Measurements from ENCODE around the gene ZNF195. TPM values are rescaled to one million over a fixed set of nuclear protein-coding genes. Genes with fewer than 3 reads are reported as not detected.
A peak's percentile ranks its signal among the peaks of the same experiment; 100 is the strongest.
"Not testable (repeated sequence)": the region's sequence is repeated elsewhere in the genome, so short reads cannot be mapped to it uniquely, and the experiment has no call there.

Gene ZNF195
- 10 to 100 TPM; 13.7 to 18.4 TPM for total RNA-seq
- 1 to 10 TPM; 6.0 to 9.2 TPM for polyA plus RNA-seq
- long read RNA-seq, donor 1, transcript ZNF195-204 (4 exons, 2,970 nt): major isoform, 23 of 44 reads
- long read RNA-seq, donor 1, transcript ZNF195-201 (5 exons, 2,021 nt): minor isoform, 6 of 44 reads
- long read RNA-seq, donor 1, partial matches to known transcripts: 3 of 44 reads
- long read RNA-seq, donor 1, other reads (novel, unspliced or antisense): 9 of 44 reads
- long read RNA-seq, donor 2, transcript ZNF195-204 (4 exons, 2,970 nt): major isoform, 6 of 12 reads
- long read RNA-seq, donor 2, partial matches to known transcripts: 1 of 12 reads
- long read RNA-seq, donor 2, other reads (novel, unspliced or antisense): 3 of 12 reads

DNA sequence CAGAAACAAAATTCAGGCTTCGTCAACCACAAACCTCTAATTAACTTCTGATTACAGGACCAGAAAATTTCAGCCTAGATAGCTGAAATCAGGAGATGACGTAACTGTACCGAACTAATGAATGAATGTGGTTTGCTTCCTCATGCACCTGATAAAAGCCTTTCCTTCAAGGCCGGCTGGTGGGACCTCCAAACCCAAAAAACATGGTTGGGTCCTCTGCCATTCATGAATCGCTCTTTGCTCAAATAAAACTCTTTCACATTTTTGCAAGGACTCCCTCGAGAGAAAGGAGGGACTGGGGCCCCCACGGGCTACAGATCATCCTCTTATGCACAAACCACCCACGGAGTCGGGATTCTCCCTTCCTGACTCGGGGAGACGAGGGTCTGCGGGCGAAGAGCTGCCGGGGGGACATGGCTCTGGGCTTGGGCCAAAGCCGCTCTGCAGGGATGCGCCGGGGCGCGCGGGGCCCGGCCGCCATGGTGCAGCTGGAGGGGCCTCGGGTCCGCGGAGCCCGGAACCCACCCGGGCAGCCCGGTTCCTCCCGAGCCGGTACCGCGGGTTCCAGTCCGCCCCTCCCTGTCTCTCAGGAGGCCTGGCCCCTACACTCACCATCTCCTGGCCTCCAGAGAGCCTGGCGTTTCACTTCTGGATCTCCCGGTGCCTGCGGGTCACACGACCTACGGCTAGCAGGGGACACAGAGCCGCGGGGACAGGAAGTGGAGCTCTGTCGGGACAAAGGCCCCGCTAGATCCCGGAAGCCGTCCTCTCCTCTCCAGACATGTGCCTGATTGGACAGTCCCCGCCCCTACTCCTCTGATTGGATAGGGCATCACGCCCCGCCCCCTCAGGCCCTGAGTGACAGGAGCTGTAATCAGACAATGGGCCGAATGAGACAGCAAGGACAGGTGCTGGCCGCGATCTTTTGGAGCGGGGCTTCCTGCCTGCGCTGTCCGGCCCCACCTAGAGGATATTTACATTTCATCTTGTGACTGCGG, at the start of gene ZNF195:
ZNF195 (minus strand) TSS at position 721 of the 998 bp plus-strand sequence; CDS start at position 615, 106 bp downstream.
- no peaks in the 10 kb centered on the region for H3K9me3 ChIP-seq (ENCODE audit: control insufficient read depth, low read length)
- peak within 1 kb of the TSS in 1 of 2 donors; percentile 18 for H3K27ac ChIP-seq (ENCODE audit: low read depth in 1 of 2, low read length in 2 of 2)
- H3K4me3 ChIP-seq (ENCODE audit: low read length in 2 of 2): peak within 1 kb of the TSS; percentile 61 to 62
- no peaks in the 10 kb centered on the region for H3K27me3 ChIP-seq (ENCODE audit: control insufficient read depth in 1 of 2, insufficient read depth in 2 of 2, low read length in 1 of 2)
- no peaks in the 10 kb centered on the region for H3K36me3 ChIP-seq (ENCODE audit: control insufficient read depth in 1 of 2, insufficient read depth in 2 of 2, low read length in 1 of 2)
- peak; percentile 98 for DNase-seq
- peak; percentile 99 for ATAC-seq (ENCODE audit: low FRiP score)
- WGBS, 2 donors: 1% methylated on average over 49 to 54 of the region's 54 CpGs
- intact Hi-C loops (cut with DNase I): loop anchor here in 1 of 2 donors (5.0 kb wide), 1 partner anchor 44 kb away; no protein-coding TSS in a partner anchor
- peaks cover 0 to 4% of the 10 kb centered on the region in 2 donors for H3K4me1 ChIP-seq (ENCODE audit: control insufficient read depth in 1 of 2, insufficient read depth in 2 of 2, low read length in 2 of 2)

DNA sequence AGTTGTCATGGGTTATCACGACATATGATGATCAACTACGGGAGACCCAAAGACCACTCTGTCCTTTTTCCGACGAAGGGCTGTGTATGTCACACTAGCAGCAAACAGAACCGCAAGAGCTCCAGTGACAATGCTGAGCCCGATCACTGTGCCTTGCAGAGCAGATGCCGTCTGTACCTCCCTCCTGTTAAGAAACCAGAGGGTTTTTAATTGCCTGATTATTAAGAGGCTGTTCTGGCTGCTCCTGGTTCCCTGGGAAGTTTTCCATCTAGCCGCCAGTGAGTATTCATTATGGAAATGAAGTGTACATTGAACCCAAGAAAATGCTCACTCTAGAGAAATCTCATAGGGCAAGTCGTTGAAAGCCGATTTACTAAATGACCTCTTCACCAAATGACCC, 49.1 kb upstream of the ZNF195 start:
- H3K27me3 ChIP-seq (ENCODE audit: control insufficient read depth in 1 of 2, insufficient read depth in 2 of 2, low read length in 1 of 2); H3K27ac ChIP-seq (ENCODE audit: low read depth in 1 of 2, low read length in 2 of 2); DNase-seq; H3K4me1 ChIP-seq (ENCODE audit: control insufficient read depth in 1 of 2, insufficient read depth in 2 of 2, low read length in 2 of 2); H3K4me3 ChIP-seq (ENCODE audit: low read length in 2 of 2); ATAC-seq (ENCODE audit: low FRiP score); H3K9me3 ChIP-seq (ENCODE audit: control insufficient read depth, low read length); H3K36me3 ChIP-seq (ENCODE audit: control insufficient read depth in 1 of 2, insufficient read depth in 2 of 2, low read length in 1 of 2); intact Hi-C loops (cut with DNase I): not testable (repeated sequence)
- WGBS, 2 donors: 82% methylated on average over 10 of the region's 10 CpGs

DNA sequence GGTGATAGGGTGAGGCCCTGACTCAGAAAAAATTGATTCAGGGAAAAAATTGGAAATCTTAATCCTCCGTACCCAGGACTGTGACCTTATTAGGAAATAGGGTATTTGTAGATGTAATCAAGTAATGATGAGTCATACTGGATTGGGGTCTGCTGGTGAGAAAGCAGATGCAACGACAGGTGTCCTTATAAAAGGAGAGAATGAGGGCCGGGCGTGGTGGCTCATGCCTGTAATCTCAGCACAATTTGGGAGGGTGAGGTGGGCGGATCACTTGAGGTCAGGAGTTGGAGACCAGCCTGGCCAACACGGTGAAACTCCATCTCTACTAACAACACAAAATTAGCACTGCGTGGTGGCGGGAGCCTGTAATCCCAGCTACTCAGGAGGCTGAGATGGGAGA, 47.6 kb upstream of the ZNF195 start:
- H3K9me3 ChIP-seq (ENCODE audit: control insufficient read depth, low read length); H3K4me3 ChIP-seq (ENCODE audit: low read length in 2 of 2); H3K27ac ChIP-seq (ENCODE audit: low read depth in 1 of 2, low read length in 2 of 2); DNase-seq; H3K36me3 ChIP-seq (ENCODE audit: control insufficient read depth in 1 of 2, insufficient read depth in 2 of 2, low read length in 1 of 2); H3K27me3 ChIP-seq (ENCODE audit: control insufficient read depth in 1 of 2, insufficient read depth in 2 of 2, low read length in 1 of 2); intact Hi-C loops (cut with DNase I); ATAC-seq (ENCODE audit: low FRiP score); H3K4me1 ChIP-seq (ENCODE audit: control insufficient read depth in 1 of 2, insufficient read depth in 2 of 2, low read length in 2 of 2): not testable (repeated sequence)
- 90 to 93% methylated on average over 8 of the region's 8 CpGs for WGBS, 2 donors

DNA sequence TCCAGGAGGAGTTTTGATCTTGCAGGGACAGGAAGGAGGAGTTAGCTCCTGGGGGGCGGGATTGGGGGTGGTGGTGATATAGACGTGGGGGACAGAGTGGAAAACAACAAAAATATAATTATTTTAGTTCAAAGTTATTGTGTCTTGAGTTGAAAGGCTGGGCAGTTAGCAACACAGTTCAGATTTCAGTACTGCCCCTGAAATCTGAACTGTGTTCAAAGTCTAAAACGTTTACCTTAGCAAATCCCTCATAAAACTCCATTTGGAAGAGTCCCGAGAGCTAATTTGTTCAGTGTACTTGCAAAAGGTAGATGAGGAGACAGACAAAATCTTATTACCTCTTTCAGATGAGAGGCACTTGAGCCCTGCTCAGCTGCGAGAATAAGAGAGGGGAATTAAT, 45.0 kb upstream of the ZNF195 start:
- ATAC-seq (ENCODE audit: low FRiP score); H3K27ac ChIP-seq (ENCODE audit: low read depth in 1 of 2, low read length in 2 of 2); H3K9me3 ChIP-seq (ENCODE audit: control insufficient read depth, low read length); DNase-seq; H3K36me3 ChIP-seq (ENCODE audit: control insufficient read depth in 1 of 2, insufficient read depth in 2 of 2, low read length in 1 of 2); H3K4me3 ChIP-seq (ENCODE audit: low read length in 2 of 2); H3K4me1 ChIP-seq (ENCODE audit: control insufficient read depth in 1 of 2, insufficient read depth in 2 of 2, low read length in 2 of 2); H3K27me3 ChIP-seq (ENCODE audit: control insufficient read depth in 1 of 2, insufficient read depth in 2 of 2, low read length in 1 of 2): not testable (repeated sequence)
- intact Hi-C loops (cut with DNase I): loop anchor here in 1 of 2 donors (5.0 kb wide), 1 partner anchor 47 kb away; the partner anchor contains the start of gene ZNF195
- 34 to 36% methylated on average over 5 of the region's 5 CpGs for WGBS, 2 donors

DNA sequence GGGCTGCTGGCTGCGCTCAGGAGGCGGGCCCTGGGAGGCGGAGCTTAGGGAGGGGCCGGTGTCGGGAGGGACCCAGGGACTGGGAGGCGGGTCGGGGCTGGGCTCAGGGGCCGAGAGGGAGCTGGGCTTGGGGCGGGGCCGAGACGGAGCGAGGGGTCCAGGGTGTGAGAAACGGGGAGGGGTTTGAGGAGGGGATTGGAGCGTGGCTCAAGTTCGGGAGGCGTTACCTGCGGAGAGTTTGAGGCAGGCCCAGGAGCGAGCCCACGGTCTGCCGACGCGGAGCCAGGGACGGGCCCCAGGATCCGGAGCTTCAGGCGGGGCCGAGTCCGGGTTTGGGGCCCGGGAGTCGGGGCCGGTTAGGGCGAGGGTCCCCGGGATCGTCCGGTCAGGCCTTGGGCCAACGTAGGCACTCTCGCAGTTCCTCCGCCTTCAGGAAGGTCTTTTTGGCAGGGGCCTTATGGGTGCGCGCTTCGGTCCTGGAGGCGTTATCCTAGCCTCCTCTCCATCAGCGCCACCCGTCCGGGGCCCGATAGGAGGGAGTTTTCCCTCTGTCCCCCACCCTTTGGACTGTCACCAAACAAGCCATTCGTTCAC, 44.3 kb upstream of the ZNF195 start:
- peak overlapping the region in 1 of 2 donors; percentile 51 for H3K4me3 ChIP-seq (ENCODE audit: low read length in 2 of 2)
- H3K4me1 ChIP-seq (ENCODE audit: control insufficient read depth in 1 of 2, insufficient read depth in 2 of 2, low read length in 2 of 2); DNase-seq; H3K36me3 ChIP-seq (ENCODE audit: control insufficient read depth in 1 of 2, insufficient read depth in 2 of 2, low read length in 1 of 2); H3K9me3 ChIP-seq (ENCODE audit: control insufficient read depth, low read length); H3K27me3 ChIP-seq (ENCODE audit: control insufficient read depth in 1 of 2, insufficient read depth in 2 of 2, low read length in 1 of 2); ATAC-seq (ENCODE audit: low FRiP score): not testable (repeated sequence)
- intact Hi-C loops (cut with DNase I): loop anchor here in 1 of 2 donors (5.0 kb wide), 1 partner anchor 46 kb away; the partner anchor contains the start of gene ZNF195
- peak overlapping the region in 1 of 2 donors; percentile 31 for H3K27ac ChIP-seq (ENCODE audit: low read depth in 1 of 2, low read length in 2 of 2)
- WGBS, 2 donors: 0 to 1% methylated on average over 32 to 46 of the region's 46 CpGs

DNA sequence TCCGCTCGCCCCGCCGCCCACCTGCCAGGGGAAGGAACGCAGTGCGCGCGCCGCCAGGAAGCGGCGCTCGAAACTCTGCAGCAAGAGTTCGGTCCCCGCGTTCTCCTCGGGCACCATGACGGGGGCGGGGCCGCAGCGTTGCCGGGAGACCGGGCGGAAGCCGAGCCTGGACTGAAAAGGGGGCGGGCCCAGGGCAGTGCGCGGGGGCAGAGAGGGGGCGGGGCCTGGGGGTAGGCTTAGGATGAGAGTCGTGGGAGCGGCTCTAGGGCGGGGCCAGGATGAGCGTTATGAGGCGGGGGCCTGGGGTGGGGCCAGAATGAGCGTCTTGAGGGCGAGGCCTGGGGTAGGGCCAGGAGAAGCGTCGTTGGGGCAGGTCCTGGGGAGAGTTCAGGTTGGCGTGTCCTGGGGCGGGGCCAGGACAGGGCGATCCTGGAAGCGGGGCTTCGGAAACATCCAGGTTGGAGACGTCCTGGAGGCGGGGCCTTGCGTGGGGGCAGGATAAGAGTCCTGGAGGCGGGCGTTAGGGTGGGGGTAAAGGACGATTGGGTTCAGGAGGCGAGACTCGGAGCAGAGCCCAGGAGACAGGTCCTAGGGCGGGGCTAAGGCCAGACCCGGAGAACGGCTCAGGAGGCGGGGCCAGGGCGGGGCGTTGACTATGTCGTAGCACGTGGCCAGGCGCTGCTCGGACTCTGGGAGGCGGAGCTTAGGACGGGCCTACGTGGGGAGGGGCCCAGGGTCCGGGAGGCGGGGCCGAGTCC, 43.6 kb upstream of the ZNF195 start:
- H3K36me3 ChIP-seq (ENCODE audit: control insufficient read depth in 1 of 2, insufficient read depth in 2 of 2, low read length in 1 of 2); H3K4me1 ChIP-seq (ENCODE audit: control insufficient read depth in 1 of 2, insufficient read depth in 2 of 2, low read length in 2 of 2); H3K9me3 ChIP-seq (ENCODE audit: control insufficient read depth, low read length); H3K27me3 ChIP-seq (ENCODE audit: control insufficient read depth in 1 of 2, insufficient read depth in 2 of 2, low read length in 1 of 2): not testable (repeated sequence)
- DNase-seq (peak; percentile 99 to 100), ATAC-seq (ENCODE audit: low FRiP score) (peak; percentile 100)
- WGBS, 2 donors: 1% methylated on average over 50 to 66 of the region's 66 CpGs
- Histone ChIP-seq H3K4me3 (ENCODE audit: low read length in 2 of 2) (peak overlapping the region in 1 of 2 donors; percentile 33), H3K27ac (ENCODE audit: low read depth in 1 of 2, low read length in 2 of 2) (peak overlapping the region in 1 of 2 donors; percentile 35)
- intact Hi-C loops (cut with DNase I): loop anchor here in 1 of 2 donors (5.0 kb wide), 1 partner anchor 45 kb away; the partner anchor contains the start of gene ZNF195

DNA sequence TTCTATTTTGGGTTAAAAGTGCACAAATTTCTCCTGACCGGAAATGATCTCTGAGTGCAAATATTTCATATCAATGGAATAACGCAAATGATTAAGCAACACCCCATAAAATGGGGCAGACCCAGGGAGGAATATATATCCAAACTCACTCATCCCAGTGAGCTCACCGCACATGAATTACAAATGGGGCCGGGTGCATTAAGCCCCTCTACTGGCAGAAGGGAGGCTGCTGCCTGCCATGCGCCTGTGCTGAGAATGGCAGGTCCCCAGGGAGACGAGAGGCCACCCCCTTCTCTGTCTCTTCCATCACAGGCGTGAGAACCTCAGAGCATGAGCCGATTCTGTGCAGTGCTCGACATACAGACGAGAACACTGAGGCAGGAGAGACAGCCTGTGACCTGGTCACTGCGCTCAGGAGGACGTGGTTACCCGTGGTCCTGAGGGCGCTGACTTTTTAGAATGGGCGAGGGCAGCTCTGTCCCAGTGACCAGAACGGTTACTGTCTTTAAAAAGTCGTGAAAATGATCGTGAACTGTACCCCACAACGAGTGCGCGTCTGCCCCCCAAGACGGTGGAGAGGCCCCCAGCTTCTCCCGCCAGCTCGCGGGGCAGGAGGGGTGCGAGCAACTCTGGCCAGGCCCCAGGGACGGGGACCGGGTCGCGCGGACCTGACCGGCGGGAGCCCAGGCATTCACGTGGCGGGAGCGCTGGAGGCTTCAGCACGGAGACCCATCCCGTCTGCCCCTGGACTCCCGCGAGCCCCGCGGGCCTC, 42.8 kb upstream of the ZNF195 start:
- intact Hi-C loops (cut with DNase I): loop anchor here in 1 of 2 donors (5.0 kb wide), 1 partner anchor 44 kb away; the partner anchor contains the start of gene ZNF195
- H3K36me3 ChIP-seq (ENCODE audit: control insufficient read depth in 1 of 2, insufficient read depth in 2 of 2, low read length in 1 of 2); H3K9me3 ChIP-seq (ENCODE audit: control insufficient read depth, low read length); DNase-seq; H3K27me3 ChIP-seq (ENCODE audit: control insufficient read depth in 1 of 2, insufficient read depth in 2 of 2, low read length in 1 of 2); ATAC-seq (ENCODE audit: low FRiP score); H3K4me1 ChIP-seq (ENCODE audit: control insufficient read depth in 1 of 2, insufficient read depth in 2 of 2, low read length in 2 of 2): not testable (repeated sequence)
- H3K27ac ChIP-seq (ENCODE audit: low read depth in 1 of 2, low read length in 2 of 2): peak overlapping the region in 1 of 2 donors; percentile 27
- 1 to 4% methylated on average over 35 to 42 of the region's 42 CpGs for WGBS, 2 donors
- peak overlapping the region in 1 of 2 donors; percentile 33 for H3K4me3 ChIP-seq (ENCODE audit: low read length in 2 of 2)

All from aorta (tissue), 5 donors.